HG02840 (cell line): ENCODE data around the gene RBM19.
"Not testable (repeated sequence)": the region's sequence is repeated elsewhere in the genome, so short reads cannot be mapped to it uniquely, and the experiment has no call there.

ENCODE experiments used
- ATAC-seq: cut with Tn5 transposase; IDR thresholded peaks from one replicate; pipeline ENCODE4 v1.9.1; 2021; ENCODE audit warnings: mild to moderate bottlenecking, moderate library complexity, moderate number of reproducible peaks; ENCODE audit not compliant: unreplicated experiment, low FRiP score

The RBM19 gene

GRCh38 chr12:113815031-113815430, 151.1 kb downstream of the RBM19 start:
- no peak for ATAC-seq

DNA sequence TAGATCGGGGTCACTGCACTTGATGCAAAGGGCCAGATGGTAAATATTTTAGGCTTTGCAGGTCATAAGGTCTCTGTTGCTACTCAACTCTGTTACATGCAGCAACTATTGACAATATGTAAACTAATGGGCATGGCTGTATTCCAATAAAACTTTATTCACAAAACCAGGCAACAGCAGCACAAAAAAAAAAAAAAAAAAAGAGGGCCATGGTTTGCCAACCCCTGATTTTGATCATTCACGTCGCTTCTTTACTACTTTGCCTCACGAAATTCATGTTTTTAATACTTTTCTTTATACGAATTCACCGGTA, 152.9 kb downstream of the RBM19 start:
- no peak for ATAC-seq

GRCh38 chr12:113812411-113813228, 153.5 kb downstream of the RBM19 start:
- ATAC-seq: no peak

DNA sequence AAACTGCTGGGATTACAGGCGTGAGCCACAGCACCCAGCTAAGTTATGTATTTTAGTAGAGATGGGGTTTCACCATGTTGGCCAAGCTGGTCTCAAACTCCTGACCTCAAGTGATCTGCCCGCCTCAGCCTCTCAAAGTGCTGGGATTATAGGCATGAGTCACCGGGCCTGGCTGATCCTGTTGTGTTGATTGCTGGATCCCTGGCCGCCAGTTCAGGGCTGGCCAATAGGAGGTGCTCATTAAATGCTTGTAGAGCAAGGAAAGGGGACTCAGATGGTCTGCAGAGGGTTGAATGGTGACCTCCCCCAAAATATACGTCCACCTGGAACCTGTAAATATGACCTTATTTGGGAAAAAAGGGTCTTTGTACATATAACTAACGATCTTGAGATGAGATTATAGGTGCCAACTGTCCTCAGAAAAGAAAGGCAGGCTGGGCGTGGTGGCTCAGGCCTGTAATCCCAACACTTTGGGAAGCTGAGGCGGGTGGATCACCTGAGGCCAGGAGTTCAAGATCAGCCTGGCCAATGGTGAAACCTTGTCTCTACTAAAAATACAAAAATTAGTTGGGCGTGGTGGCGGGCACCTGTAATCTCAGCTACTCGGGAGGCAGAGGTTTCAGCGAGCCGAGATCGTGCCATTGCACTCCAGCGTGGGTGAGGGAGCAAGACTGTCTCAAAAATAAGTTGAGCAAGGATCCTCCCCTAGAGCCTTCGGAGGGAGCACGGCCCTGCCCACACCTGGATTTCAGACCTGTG, 156.5 kb downstream of the RBM19 start:
- not testable (repeated sequence) for ATAC-seq

DNA sequence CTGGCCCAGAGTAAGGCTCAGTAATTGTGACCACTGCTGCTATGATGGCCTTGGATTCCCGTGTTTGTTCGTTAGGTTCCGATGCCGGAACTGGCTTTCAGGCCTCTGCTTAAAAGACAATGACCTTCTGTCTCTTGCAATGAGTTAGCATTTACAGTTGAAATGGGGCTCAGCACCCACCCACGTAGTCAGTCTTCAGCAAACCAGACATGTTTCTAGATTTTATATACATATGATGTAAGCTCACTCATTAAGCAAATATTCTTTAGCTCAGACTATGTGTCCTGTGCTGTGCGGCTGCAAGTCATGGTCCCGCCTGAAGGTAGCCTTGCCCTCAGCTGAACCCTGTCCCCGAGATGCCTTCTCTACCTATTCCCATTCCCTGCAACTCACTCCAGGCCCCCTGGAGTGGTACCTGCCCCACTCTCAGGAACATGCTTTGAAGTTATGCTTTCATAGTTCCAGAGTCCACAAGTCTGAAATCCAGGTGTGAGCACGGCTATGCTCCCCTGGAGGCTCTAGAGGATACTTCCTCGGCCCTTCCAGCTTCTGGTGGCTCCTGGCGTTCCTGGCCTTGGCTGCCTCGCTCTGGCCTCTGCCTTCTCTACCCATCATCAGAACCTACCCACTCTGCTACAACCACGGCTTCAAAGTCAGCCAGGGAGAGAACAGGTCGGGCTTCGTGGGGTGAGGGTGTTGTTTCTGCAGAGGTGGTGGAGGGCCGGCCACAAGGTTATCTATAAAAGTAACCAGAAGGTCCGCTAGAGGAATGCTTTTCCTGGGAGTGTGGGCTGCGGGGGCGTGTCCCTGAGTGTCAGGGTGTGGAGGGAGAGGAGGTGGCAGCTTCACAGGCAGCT, 157.8 kb downstream of the RBM19 start:
- ATAC-seq: no peak

DNA sequence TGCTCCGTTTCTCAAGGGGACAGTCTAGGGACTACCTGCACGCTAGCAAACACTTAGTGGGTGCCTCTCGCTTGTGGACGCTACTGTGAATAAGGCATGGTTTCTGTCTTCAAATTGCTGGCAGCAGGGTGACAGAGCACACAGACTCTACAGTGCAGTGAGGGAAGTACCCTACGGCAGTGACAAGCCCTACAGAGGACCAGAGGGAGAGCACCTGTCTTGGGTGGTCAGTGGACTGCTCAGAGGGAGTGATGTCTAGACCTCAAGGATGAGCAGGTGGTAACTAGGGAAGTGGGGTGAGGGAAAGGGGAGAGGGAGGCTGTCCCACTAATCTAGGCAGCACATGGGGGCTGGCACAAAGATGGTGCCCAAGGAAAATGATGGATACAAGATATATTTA, 160.5 kb downstream of the RBM19 start:
- ATAC-seq: no peak

- no peak for ATAC-seq
These were observed 161.0 kb downstream of the RBM19 start for GRCh38 chr12:113804961-113805600.

GRCh38 chr12:113803759-113804140, 162.4 kb downstream of the RBM19 start:
- no peak for ATAC-seq

- no peak for ATAC-seq
These were observed 163.0 kb downstream of the RBM19 start for GRCh38 chr12:113802966-113803758.

GRCh38 chr12:113802000-113802749, 163.9 kb downstream of the RBM19 start:
- ATAC-seq: no peak

DNA sequence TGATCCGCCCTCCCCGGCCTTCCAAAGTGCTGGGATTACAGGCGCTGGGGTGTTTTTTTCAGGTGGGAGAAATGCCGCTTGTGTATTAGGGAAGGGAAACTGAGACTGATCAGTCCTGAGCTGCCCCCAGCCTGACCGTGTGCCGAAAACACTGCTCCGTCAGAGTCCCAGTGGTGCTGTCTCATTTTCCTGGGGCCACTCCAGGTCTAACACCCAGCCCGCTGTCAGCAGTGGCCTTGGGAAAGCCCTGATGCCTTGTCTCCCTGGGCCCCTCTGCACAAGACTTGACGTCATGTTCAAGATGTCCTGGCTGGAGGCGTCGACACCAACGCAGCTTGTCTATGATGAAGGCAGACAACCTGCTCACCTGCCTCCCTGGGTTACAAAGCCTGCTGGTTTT, 165.9 kb downstream of the RBM19 start:
- no peak for ATAC-seq

DNA sequence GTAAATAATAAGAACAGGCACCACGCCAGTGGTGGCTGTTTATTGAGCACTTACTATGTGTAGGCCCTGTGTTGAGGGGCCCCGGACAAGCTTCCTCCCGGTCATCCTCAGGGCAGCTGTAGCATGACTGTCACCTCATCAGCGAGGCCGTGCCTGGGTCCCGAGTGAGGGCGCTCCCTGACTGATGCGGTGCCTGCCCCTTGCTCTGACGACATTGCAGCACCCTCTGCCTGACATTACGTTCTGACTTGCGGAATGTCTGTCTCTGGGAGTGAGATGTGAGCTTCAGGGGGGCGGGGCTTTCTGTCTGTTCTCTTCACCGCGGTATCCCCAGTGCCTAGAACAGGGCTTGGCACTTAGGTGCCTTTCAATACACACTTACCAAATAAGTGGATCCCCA, 167.6 kb downstream of the RBM19 start:
- ATAC-seq: no peak

DNA sequence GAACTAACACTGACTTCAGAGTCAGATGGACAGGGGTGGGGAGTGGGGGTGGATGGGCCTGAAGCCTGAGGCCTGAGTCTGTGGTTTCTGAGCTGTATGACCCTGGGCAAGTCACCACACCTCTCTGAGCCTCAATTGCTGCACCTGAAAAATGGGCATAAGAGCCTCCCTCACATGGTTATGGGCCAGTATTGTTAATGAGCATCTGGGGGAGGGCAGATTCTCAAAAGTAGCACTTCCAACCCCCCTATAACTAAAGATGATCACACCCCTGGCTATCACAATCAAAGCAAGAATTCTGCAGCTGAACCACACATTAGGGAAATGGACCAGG, 168.6 kb downstream of the RBM19 start:
- no peak for ATAC-seq

DNA sequence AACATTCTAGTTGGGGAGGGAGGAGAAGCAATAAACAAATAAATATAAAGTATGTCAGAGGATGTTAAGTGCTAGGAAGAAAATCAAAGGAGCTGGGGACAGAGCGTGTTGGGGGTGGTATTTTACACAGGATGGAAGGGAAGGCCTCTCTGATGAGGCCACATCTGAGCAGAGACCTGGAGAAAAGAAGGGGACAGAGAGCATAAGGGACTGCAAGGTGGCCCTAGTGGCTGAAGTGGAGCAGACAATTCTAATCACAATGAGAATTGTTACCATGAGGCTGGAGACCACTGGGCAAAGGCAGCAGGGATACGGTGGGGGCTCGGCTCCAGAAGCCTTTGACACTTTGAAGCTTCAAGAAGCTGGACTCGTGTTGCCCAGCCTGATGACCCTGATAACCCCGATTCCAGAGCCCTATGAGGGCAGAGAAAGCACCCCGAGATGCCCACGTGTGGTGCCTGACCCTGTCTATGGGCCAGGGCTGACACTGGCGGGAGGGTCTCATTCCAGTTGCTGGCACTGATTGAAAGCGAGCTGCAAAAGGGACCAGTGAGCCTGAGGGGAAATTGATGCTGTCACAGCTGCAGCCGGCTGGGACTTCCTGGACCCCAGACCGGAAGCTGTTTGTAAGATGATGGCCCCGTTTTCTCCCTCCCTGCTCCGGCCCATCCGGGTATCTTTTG, 169.1 kb downstream of the RBM19 start:
- no peak for ATAC-seq

GRCh38 chr12:113796066-113796827, 169.9 kb downstream of the RBM19 start:
- ATAC-seq: no peak

DNA sequence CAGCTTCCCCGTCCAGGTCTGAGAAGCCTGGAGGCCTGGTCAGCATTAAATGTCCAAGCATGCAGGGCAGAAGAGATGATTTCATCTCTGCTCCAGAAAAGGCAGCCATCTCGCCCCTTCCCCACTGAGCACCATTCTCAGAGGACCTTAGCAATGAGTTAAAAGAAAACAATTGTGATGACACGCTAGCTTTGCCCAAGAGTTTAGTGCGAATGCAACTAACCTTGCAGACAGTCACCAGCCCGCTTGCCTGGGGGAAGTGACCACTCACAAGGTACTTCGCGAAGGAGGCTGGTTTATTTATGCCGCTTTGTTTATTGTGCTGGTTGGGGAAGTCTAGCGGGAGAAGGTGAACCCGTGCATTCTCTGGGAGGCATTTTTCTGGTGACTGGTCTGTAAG, 170.7 kb downstream of the RBM19 start:
- no peak for ATAC-seq

- ATAC-seq: no peak
These were observed 171.4 kb downstream of the RBM19 start for GRCh38 chr12:113794774-113795173.

GRCh38 chr12:113793250-113793649, 172.9 kb downstream of the RBM19 start:
- no peak for ATAC-seq
